Stimulated activated CD4-positive, alpha-beta T cell treated with anti-CD3 and anti-CD28 coated beads, Interleukin-4, amount 100 ng/mL, for 1 hour (primary cell): ENCODE measurements around the gene DNAI2.
A peak's percentile ranks its signal among the peaks of the same experiment; 100 is the strongest.

Source experiments
- DNase-seq: peaks from one replicate; pipeline ENCODE4 v3.0.0-alpha.2; 2020

Gene DNAI2

GRCh38 chr17:74343526-74344284, 69.7 kb downstream of the DNAI2 start:
- DNase-seq = no peak

DNA sequence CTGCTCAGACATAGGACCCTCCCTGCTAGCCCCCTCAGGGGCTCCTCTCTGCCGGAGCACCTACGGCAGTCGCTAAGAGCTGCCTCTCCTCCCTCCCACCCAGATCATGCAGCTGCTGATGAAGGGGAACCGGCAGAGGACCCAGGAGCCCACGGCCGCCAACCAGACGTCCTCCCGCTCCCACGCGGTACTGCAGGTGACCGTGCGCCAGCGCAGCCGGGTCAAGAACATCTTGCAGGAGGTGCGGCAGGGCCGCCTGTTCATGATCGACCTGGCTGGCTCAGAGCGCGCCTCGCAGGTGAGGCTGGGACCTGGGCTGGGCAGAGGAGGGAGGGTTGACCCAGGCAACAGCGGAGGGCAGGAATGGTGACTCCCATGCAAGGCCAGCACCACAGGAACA, 70.6 kb downstream of the DNAI2 start:
- DNase-seq = no peak

- no peak for DNase-seq
These were observed 71.6 kb downstream of the DNAI2 start for GRCh38 chr17:74345433-74346241.

- no peak for DNase-seq
These were observed 73.6 kb downstream of the DNAI2 start for GRCh38 chr17:74347646-74348045.

DNA sequence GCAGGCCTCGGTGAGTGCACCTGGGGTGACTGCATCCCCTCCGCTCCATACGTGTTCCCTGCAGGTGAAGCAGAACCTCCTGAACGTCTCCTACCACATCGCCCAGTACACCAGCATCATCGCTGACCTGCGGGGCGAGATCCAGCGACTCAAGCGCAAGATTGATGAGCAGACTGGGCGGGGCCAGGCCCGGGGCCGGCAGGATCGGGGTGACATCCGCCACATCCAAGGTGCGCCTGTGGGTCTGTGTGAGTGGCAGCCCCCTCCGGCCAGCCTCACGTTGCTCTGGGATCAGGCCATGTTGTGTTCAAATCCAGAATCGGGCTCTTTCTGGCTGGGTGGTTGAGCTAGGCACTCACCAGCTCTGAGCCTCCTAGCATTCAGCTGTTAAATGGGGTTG, 75.1 kb downstream of the DNAI2 start:
- DNase-seq = no peak

DNA sequence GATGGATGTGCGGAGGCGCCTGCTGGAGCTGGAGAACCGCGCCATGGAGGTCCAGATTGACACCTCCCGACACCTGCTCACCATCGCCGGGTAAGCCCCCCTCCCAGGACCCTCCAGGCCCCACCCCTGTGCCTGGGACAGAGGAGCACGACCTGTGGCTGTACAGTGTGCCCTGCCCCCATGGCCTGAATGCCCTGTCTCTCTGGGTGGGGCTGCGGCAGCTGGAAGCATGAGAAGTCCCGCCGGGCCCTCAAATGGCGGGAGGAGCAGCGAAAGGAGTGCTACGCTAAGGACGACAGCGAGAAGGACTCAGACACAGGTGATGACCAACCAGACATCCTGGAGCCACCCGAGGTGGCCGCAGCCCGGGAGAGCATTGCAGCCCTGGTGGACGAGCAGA, 76.5 kb downstream of the DNAI2 start:
- DNase-seq = no peak

GRCh38 chr17:74351552-74352210, 77.6 kb downstream of the DNAI2 start:
- DNase-seq = no peak

DNA sequence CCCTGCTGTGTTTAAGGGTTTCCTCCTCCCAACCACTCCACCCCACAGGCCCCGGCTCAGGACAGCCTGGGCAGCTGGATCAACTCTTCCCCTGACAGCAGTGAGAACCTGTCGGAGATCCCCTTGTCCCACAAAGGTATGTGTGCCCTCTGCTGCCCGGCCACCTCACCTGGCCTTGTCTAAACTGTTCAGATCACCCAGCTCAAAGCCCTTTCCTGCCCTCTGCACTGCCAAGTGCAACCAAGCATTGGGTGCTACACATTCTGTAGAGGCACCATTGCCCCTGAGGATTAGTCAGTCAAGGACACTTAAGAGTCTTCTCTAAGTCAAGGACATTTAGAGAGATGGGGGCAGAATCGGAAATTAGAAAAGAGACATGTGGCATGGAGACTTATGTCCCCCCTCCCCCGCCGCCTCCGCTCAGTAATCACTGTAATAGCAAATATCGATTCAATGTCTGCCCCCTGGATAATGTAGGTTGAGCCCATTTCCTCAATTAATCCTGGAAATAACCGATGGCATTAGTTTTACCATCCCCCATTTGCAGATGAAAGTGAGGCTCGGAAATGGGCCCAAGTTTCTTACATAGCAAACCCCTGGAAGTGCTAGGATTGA, 79.5 kb downstream of the DNAI2 start:
- DNase-seq = no peak

DNA sequence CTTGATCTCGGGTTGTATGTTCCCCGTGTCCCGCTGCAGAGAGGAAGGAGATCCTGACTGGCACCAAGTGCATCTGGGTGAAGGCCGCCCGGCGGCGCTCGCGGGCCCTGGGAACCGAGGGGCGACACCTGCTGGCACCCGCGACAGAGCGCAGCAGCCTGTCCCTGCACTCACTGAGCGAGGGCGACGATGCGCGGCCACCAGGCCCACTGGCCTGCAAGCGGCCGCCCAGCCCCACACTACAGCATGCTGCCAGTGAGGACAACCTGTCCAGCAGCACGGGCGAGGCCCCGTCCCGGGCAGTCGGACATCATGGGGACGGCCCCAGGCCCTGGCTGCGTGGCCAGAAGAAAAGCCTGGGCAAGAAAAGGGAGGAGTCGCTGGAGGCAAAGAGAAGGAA, 80.1 kb downstream of the DNAI2 start:
- DNase-seq = peak; percentile 49

DNA sequence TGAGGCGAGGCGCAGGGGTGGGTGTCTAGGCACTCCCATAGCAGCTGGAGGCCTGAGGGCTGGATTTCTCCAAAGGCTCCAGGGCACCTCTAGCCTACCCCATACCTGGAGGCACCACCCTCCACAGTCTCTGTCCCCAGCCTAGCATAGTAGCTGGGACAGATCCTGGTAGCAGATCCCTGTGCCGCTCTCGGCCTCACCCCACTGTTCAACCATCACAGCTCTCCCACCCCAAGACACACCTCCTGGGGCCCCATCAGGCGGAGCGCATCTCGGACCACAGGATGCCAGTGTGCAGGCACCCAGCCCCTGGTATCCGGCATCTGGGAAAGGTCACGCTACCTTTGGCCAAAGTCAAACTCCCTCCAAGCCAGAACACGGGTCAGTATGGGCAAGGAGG, 80.5 kb downstream of the DNAI2 start:
- DNase-seq = no peak

DNA sequence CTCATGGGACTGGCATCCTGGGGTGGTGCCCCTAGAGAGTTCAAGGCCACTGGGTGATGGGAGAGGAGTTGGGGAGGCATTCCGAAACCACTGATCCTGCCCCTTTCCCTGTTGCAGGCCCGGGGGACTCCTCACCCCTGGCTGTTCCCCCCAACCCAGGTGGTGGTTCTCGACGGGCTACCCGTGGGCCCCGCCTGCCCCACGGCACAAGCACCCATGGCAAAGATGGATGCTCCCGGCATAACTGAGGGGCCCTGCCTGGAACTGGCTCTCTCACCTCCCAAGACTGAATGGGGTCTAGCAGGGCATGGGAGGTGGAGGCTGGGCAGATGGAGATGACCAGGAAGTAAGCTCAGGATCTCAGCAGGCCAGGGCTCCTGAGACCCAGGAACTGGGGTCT, 81.0 kb downstream of the DNAI2 start:
- DNase-seq = no peak

- peak; percentile 9 for DNase-seq
These were observed 82.8 kb downstream of the DNAI2 start for GRCh38 chr17:74356646-74357465.

- no peak for DNase-seq
These were observed 83.4 kb downstream of the DNAI2 start for GRCh38 chr17:74357466-74357809.

DNA sequence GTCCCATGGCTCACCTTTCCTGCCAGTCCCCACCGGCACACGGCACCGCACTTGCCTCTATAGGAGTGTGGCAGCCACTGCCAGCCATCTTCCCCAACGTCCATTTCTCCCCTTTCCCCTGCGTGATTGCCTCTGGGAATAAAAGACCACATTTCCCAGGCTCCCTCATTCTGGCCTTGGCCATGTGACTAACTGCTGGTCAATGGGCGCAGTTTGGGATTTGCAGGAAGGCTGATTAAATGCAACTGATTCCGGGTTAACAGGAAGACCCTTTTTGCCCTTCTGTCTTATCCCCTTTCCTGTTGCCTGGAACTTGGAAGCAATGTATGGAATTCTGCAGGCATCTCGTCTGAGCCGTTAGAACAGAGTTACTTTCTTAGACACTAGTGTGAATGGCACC, 84.7 kb downstream of the DNAI2 start:
- no peak for DNase-seq

GRCh38 chr17:74359916-74360315, 85.9 kb downstream of the DNAI2 start:
- no peak for DNase-seq

DNA sequence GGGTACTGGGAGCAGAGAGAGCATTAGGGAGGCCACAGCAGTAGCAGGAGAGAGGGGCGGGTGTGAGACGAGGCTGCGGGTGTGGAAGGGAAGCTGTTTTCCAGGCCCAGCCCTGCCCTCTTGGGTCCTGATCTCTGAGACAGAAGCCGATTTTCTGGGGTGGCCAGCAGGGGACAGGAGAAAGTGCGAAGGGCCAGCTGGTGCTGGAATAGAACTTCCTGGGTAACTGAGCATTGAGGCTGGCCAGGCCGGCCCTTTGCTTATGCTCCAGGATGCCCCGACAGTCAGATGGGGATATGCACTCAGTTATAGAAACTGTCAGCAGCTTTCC, 86.8 kb downstream of the DNAI2 start:
- no peak for DNase-seq

DNA sequence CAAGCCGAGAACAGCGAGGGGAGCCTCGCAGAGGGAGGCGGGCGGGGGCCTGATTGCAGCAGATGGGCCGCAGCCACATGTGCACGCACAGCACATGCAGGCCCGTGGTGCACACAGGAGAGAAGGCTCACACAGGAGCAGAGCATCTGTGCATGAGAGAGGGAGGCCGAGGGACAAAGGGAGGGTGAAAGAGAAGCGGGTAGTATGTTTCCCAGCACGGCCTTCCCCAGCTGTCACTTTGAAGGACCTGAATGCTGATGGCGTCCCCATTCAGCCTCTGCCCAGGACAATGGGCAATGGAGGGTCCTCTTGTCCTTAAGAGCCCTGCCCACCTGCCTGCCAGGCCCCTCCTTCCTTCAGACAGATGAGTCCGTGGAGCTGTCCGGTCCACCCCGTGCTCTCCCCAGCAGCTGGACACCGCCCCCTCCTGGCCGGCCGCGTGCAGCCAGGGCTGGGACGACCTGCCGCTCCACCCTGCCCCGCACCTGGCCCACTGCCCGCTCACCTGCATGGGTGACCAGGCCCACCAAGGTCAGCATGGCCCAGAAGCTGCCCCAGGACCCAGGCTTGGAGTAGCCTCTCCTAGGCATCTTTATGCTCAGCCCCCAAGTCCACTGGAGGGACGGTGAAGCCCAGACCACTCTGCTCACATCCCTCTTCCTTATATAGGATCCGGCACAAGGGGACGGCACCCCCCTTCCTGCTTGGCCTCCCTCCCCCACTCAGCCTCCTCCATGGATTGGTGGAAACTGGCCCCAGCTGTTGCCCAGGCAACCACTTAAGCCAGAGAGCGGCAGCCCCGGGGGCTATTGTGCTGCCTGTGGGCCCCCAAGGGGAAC, 87.4 kb downstream of the DNAI2 start, which contains the start of gene BTBD17:
Gene BTBD17, minus strand, starts transcription at position 639 of the 839 bp plus-strand sequence. Its CDS starts 49 bp downstream, at position 590.
- DNase-seq = peak; percentile 40

- DNase-seq = no peak
These were observed 88.0 kb downstream of the DNAI2 start for GRCh38 chr17:74362069-74362405.

DNA sequence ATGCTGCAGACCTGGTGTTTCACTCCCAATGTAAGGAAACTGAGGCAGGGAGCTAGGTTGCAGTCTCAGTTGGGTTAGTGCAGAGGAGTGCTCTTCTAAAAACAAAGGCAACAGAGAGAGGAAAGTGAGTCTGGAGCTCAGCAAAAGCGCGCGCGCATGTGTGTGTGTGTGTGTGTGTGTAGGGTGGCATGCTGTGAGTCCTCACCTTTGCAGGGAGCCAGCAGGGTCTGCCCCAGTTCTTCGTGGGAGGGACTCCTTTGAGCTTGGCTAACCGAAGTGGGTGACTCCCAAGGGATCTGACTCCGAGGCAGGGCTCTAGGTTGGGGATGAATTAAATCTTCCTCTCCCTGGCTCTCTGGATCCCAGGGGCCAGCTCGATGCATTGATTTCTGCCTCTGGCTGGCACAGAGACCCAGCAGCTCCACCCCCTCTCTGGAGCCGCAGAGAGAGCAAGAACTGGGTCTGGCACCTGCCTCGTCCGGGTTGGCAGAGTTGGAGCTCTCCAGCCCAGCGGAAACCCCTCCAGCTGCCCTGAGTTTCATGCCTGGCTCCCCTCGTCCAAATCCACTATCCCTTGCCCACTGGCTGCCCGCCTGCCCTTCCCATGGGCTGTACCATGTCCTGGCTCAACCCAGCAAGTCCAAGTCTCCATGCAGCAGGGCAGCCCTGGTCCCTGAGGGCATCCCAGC, 88.9 kb downstream of the DNAI2 start:
- DNase-seq = no peak
